Spleen (tissue), 11 donors: ENCODE data around the gene SMG9. TPM values are rescaled to one million over a fixed set of nuclear protein-coding genes. Genes with fewer than 3 reads are reported as not detected.

Experiments
- DNase-seq: peaks from one replicate; pipeline ENCODE4 v3.0.0-alpha.2; 2020
- H3K27ac ChIP-seq, 8 donors: fragments of 200-600 bp; sonication (generic) in 7 of 8; 1 replicate in 4 of 8; 2 replicates in 4 of 8; pipeline versions ENCODE4 v1.5.0 to v1.8.0; 2016 to 2021; ENCODE audit warnings: inconsistent platforms in 4 of 8, mild to moderate bottlenecking in 4 of 8, moderate library complexity in 1 of 8
- H3K27me3 ChIP-seq, 7 donors: fragments of 200-600 bp; sonication (generic) in 6 of 7; replicated peaks in 1 of 7; 1 replicate in 4 of 7; 2 replicates in 3 of 7; pipeline versions ENCODE4 v1.5.0 to v1.8.0; 2016 to 2021; ENCODE audit warnings: inconsistent platforms in 3 of 7, mild to moderate bottlenecking in 1 of 7
- H3K36me3 ChIP-seq, 6 donors: fragments of 200-600 bp; sonication (generic) in 5 of 6; 1 replicate in 4 of 6; 2 replicates in 2 of 6; pipeline versions ENCODE4 v1.5.0 to v1.8.0; 2016 to 2021; ENCODE audit warnings: inconsistent platforms in 2 of 6
- H3K4me1 ChIP-seq, 6 donors: fragments of 200-600 bp; sonication (generic) in 5 of 6; 1 replicate in 3 of 6; 2 replicates in 3 of 6; pipeline versions ENCODE4 v1.5.0 to v1.8.0; 2016 to 2021; ENCODE audit warnings: inconsistent platforms in 3 of 6
- H3K4me3 ChIP-seq, 8 donors: fragments of 200-600 bp; sonication (generic) in 7 of 8; 1 replicate in 4 of 8; 2 replicates in 4 of 8; pipeline versions ENCODE4 v1.5.0 to v1.8.0; 2016 to 2021; ENCODE audit warnings: inconsistent platforms in 4 of 8, mild to moderate bottlenecking in 4 of 8, moderate library complexity in 2 of 8
- H3K9me3 ChIP-seq, 8 donors: fragments of 200-600 bp; sonication (generic) in 7 of 8; 1 replicate in 4 of 8; 2 replicates in 4 of 8; pipeline versions ENCODE4 v1.5.0 to v1.8.0; 2016 to 2021; ENCODE audit warnings: inconsistent platforms in 4 of 8
- CTCF ChIP-seq, 11 experiments: fragments of 200-600 bp in 7 of 11; fragments of 450-650 bp in 4 of 11; sonication (generic) in 4 of 11; IDR thresholded peaks in 8 of 11; conservative IDR thresholded peaks in 3 of 11; 1 replicate in 7 of 11; 2 replicates in 4 of 11; pipeline versions ENCODE4 v1.4.0 to v1.8.0; 2016 to 2021; ENCODE audit warnings: antibody characterized with exemption in 11 of 11, inconsistent platforms in 4 of 11, mild to moderate bottlenecking in 1 of 11
- POLR2A ChIP-seq, 3 donors: fragments of 450-650 bp; IDR thresholded peaks; one replicate each; pipeline ENCODE4 v1.5.1; 2017; ENCODE audit warnings: antibody characterized with exemption in 3 of 3, mild to moderate bottlenecking in 1 of 3
- POLR2AphosphoS5 ChIP-seq, 3 donors: sonication (generic); formaldehyde crosslinking; IDR thresholded peaks; one replicate each; pipeline ENCODE4 v1.5.1; 2017; ENCODE audit warnings: antibody characterized with exemption in 3 of 3
- WGBS, 5 donors: extraction: QIAGEN DNeasy Blood & Tissue Kit in 3 of 5; methylation state at CpG; one replicate each; pipeline versions ENCODE4 v1.1.5 to v1.1.7; 2013 to 2018; 5-methylcytosine and 5-hydroxymethylcytosine counted together
- intact Hi-C: fragments of 100-400 bp; cut with DNase I; formaldehyde crosslinking; loops from one replicate; pipeline ENCODE4 v1.15.0; 2023; ENCODE audit warnings: low total_unique reads
- polyA plus RNA-seq, 3 donors: library from polyadenylated mRNA; stranded (reverse); fragments of 200-250 nt; gene quantifications; one replicate each; pipeline ENCODE4 v1.2.1, GENCODE V29; 2013
- total RNA-seq, 7 donors: library from RNA; depleted of rRNA in 3 of 7; stranded (reverse); fragments of >200 nt in 3 of 7; fragmentation: NEBNext Ultra II Directional in 4 of 7; extraction: Animal tissue kit (Norgen Biotek cat#: 25700) in 4 of 7; gene quantifications; one replicate each; pipeline versions ENCODE4 v1.1.0 to v1.2.1, GENCODE V29; 2016 to 2021
- donor health status: healthy with polysubstance abuse.
- donor health status: DM: no; HTN: no; CAD: no; lungs with moderate emphysema.
- donor health status: DM: no; HTN: no; CAD: no.
- donor health status: Bipolar disorder and iron deficiency.
- donor health status: healthy.
- donor health status: DM: no; HTN: no; CAD: no.
- donor health status: DM: yes; HTN: yes; CAD: no.

SMG9 gene
- total and polyA plus RNA-seq, 10 donors: 30.9 to 65.9 (median 45.2) TPM

- TF ChIP-seq CTCF (IDR thresholded peaks at IDR 0.05 in 8 of 11, conservative IDR thresholded peaks at IDR 0.05 in 3 of 11) (peak in 8 of 11 experiments; percentile 10 to 66 (median 30)), POLR2AphosphoS5 (IDR thresholded peaks at IDR 0.05) (peak in 2 of 3 donors; percentile 50 to 77), POLR2A (IDR thresholded peaks at IDR 0.05) (no peak)
- peak; percentile 83 for DNase-seq
- peaks cover 0 to 3% (median 0%) of the 10 kb centered on the region in 7 donors for H3K27me3 ChIP-seq
- peak overlapping the region in 2 of 8 donors; percentile 1 to 23 for H3K27ac ChIP-seq
- peaks cover 0 to 60% (median 8%) of the 10 kb centered on the region in 6 donors for H3K36me3 ChIP-seq
- intact Hi-C loops: no loop called here
- H3K9me3 ChIP-seq: no peaks in the 10 kb centered on the region
- H3K4me1 ChIP-seq: peaks cover 15 to 78% (median 50%) of the 10 kb centered on the region in 6 donors
- 54 to 71% (median 60%) methylated on average over 28 to 63 of the region's 63 CpGs for WGBS, 5 donors
- peak overlapping the region in 2 of 8 donors; percentile 19 to 41 for H3K4me3 ChIP-seq
Measured at GRCh38 chr19:43774103-43774939, 19.6 kb upstream of the SMG9 start.

DNA sequence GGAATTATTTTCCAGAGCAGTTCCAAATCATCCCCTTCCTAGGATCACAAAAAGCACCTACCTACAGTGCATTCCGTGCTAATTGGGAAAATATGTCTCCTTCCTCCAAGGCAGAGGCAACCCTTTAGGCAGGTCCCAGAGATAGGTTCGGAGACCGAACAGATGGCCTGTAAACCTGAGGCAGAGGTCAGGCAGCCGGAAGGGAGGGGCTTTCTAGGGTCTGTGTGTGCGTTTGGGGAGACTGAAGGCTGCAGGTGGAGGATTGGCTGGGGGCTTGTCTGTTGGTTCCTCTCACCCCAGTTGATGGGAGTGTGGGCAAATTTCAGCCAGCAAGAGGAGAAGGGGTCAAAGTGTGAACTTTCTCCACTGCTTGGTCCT is 19.0 kb upstream of the SMG9 start:
- no peak overlapping the region for H3K27ac ChIP-seq
- peaks cover 0 to 3% (median 0%) of the 10 kb centered on the region in 7 donors for H3K27me3 ChIP-seq
- TF ChIP-seq CTCF (IDR thresholded peaks at IDR 0.05 in 8 of 11, conservative IDR thresholded peaks at IDR 0.05 in 3 of 11) (no peak), POLR2AphosphoS5 (IDR thresholded peaks at IDR 0.05) (no peak), POLR2A (IDR thresholded peaks at IDR 0.05) (no peak)
- DNase-seq: no peak
- no peaks in the 10 kb centered on the region for H3K9me3 ChIP-seq
- no peak overlapping the region for H3K4me3 ChIP-seq
- 72 to 82% (median 80%) methylated on average over 5 of the region's 5 CpGs for WGBS, 5 donors
- intact Hi-C loops: no loop called here
- H3K36me3 ChIP-seq: peaks cover 0 to 66% (median 10%) of the 10 kb centered on the region in 6 donors
- H3K4me1 ChIP-seq: peaks cover 11 to 78% (median 44%) of the 10 kb centered on the region in 6 donors

DNA sequence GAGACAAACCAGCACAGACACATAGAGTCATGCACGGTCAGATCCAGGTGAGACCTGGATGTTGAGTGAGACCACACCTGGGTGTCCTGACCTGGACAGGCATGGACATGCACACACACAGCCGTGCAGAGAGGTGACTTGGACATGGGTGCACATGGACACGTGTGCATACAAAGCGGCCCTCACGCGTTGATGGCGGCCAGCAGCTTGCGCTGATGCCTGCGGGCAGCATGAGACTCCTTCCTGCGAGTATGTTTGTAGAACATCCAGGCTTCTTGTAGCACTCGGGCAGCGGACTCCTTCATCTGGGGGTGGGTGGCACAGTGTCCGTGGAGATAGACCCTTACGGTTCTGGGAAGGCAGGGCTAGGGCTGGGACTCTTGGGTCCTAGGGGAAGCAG is 14.5 kb upstream of the SMG9 start:
- no peak for DNase-seq
- intact Hi-C loops: no loop called here
- Histone ChIP-seq H3K4me1 (peaks cover 21 to 78% (median 43%) of the 10 kb centered on the region in 6 donors), H3K9me3 (no peaks in the 10 kb centered on the region), H3K27ac (peak overlapping the region in 4 of 8 donors; percentile 81 to 89 (median 86)), H3K4me3 (no peak overlapping the region), H3K27me3 (no peaks in the 10 kb centered on the region), H3K36me3 (peaks cover 0 to 72% (median 10%) of the 10 kb centered on the region in 6 donors)
- TF ChIP-seq POLR2A (IDR thresholded peaks at IDR 0.05): no peak
- peak in 2 of 3 donors; percentile 26 to 29 for TF ChIP-seq POLR2AphosphoS5 (IDR thresholded peaks at IDR 0.05)
- TF ChIP-seq CTCF (IDR thresholded peaks at IDR 0.05 in 8 of 11, conservative IDR thresholded peaks at IDR 0.05 in 3 of 11): no peak
- WGBS, 5 donors: 90 to 98% (median 94%) methylated on average over 14 of the region's 14 CpGs
